IgD-negative memory B cell (primary cell): Measurements from ENCODE around the gene SYPL2. TPM values are rescaled to one million over a fixed set of nuclear protein-coding genes. Genes with fewer than 3 reads are reported as not detected.

Experiments
- H3K27ac Mint-ChIP-seq, 3 donors: one replicate each; pipeline ENCODE4 v1.8.0; 2020 to 2022; ENCODE audit warnings: mild to moderate bottlenecking in 3 of 3, mixed read lengths in 3 of 3, moderate library complexity in 1 of 3
- H3K27me3 Mint-ChIP-seq: one replicate; pipeline ENCODE4 v1.8.0; 2021; ENCODE audit warnings: mixed read lengths
- H3K36me3 Mint-ChIP-seq: one replicate; pipeline ENCODE4 v1.8.0; 2020; ENCODE audit warnings: mild to moderate bottlenecking, mixed read lengths
- H3K4me1 Mint-ChIP-seq, 3 donors: one replicate each; pipeline ENCODE4 v1.8.0; 2020 to 2022; ENCODE audit warnings: mixed read lengths in 3 of 3, mild to moderate bottlenecking in 1 of 3
- H3K4me3 Mint-ChIP-seq, 4 donors: one replicate each; pipeline ENCODE4 v1.8.0; 2020 to 2022; ENCODE audit warnings: mild to moderate bottlenecking in 4 of 4, mixed read lengths in 4 of 4, moderate library complexity in 3 of 4
- H3K9me3 Mint-ChIP-seq, 3 donors: one replicate each; pipeline ENCODE4 v1.8.0; 2020 to 2021; ENCODE audit warnings: mixed read lengths in 3 of 3, mild to moderate bottlenecking in 1 of 3
- polyA plus RNA-seq: library from polyadenylated mRNA; unstranded; fragments of 300-500 nt; fragmentation: Illumina TruSeq; gene quantifications from one replicate; pipeline ENCODE4 v1.2.3, GENCODE V29; 2021

The SYPL2 gene
- polyA plus RNA-seq, 1 donor from 2014 or later, result not detected

- Mint-ChIP-seq H3K36me3 (no peaks in the 10 kb centered on the region), H3K4me3 (no peak overlapping the region), H3K9me3 (no peaks in the 10 kb centered on the region), H3K27ac (peak overlapping the region in 1 of 3 donors; percentile 69), H3K4me1 (peaks cover 5 to 10% (median 7%) of the 10 kb centered on the region in 3 donors), H3K27me3 (peaks cover 20% of the 10 kb centered on the region)
These were observed 13.0 kb downstream of the SYPL2 start for GRCh38 chr1:109479311-109479710.

DNA sequence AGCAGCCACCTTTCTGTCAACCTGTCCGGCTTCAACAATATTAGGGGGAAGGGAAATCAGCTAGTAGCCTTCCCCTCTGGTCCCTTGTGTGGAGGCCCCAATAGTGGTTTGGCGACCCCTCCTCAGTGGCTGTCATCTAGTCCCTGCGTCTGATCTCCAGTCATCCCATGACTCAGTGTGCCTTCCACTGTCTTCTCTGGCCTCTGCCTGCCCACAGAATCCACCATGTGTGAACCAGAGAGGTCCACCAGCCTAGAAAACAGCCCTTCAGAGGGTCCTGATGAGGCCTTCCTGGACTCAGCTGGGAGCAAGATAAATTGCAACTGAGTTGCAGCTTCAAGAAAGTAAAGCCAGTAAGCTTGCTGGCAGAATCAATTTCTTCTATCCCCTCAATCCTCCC, 13.6 kb downstream of the SYPL2 start:
- Mint-ChIP-seq H3K4me3 (no peak overlapping the region), H3K9me3 (no peaks in the 10 kb centered on the region), H3K4me1 (peaks cover 5 to 13% (median 11%) of the 10 kb centered on the region in 3 donors), H3K27me3 (peaks cover 20% of the 10 kb centered on the region), H3K27ac (no peak overlapping the region), H3K36me3 (no peaks in the 10 kb centered on the region)

DNA sequence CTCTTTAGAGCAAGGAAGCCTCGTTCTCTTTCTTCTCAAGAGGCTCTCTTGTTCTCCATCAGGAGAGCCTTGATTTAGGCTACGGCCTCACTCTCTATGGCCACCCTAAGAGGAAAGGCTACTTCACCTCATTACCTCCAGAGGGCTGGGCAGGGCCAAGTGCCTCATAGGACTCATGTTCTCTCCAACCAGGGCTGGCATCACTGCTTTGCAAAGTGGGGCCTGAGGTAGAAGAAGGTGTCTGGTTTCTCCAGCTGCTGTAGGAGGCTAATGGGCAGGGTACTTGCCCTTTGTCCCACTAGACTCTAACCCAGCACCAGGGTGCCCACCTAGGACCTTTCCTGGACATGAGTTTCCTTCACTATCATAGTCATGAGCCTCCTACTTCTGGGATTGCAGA, 15.3 kb downstream of the SYPL2 start:
- peaks cover 12% of the 10 kb centered on the region for H3K27me3 Mint-ChIP-seq
- H3K4me3 Mint-ChIP-seq, result peak overlapping the region in 1 of 4 donors; percentile 95
- peaks cover 9 to 18% (median 12%) of the 10 kb centered on the region in 3 donors for H3K4me1 Mint-ChIP-seq
- H3K9me3 Mint-ChIP-seq, result no peaks in the 10 kb centered on the region
- no peak overlapping the region for H3K27ac Mint-ChIP-seq
- H3K36me3 Mint-ChIP-seq, result no peaks in the 10 kb centered on the region

DNA sequence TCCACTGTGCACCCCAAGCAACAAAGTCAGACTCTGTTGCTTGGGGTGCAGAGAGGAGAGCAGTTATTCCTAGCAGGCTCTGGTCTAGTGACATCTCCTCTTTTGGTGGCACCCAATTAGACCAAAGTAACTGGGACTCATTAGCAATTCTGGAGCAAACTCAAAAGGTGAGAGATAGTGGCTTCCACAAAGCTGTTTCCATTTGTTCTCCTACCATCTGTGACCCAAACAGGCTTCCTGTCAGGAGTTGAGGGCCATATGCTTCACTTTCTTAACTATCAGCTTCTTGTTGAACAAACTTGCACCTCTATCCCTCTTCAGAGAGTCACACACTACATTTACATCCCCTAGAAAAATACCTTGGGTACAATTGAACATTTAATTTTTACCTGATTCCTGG, 15.9 kb downstream of the SYPL2 start:
- peak overlapping the region in 2 of 4 donors; percentile 21 to 95 for H3K4me3 Mint-ChIP-seq
- peaks cover 9 to 18% (median 12%) of the 10 kb centered on the region in 3 donors for H3K4me1 Mint-ChIP-seq
- H3K27ac Mint-ChIP-seq, result peak overlapping the region in 1 of 3 donors; percentile 82
- H3K36me3 Mint-ChIP-seq, result no peaks in the 10 kb centered on the region
- peaks cover 12% of the 10 kb centered on the region for H3K27me3 Mint-ChIP-seq
- no peaks in the 10 kb centered on the region for H3K9me3 Mint-ChIP-seq

DNA sequence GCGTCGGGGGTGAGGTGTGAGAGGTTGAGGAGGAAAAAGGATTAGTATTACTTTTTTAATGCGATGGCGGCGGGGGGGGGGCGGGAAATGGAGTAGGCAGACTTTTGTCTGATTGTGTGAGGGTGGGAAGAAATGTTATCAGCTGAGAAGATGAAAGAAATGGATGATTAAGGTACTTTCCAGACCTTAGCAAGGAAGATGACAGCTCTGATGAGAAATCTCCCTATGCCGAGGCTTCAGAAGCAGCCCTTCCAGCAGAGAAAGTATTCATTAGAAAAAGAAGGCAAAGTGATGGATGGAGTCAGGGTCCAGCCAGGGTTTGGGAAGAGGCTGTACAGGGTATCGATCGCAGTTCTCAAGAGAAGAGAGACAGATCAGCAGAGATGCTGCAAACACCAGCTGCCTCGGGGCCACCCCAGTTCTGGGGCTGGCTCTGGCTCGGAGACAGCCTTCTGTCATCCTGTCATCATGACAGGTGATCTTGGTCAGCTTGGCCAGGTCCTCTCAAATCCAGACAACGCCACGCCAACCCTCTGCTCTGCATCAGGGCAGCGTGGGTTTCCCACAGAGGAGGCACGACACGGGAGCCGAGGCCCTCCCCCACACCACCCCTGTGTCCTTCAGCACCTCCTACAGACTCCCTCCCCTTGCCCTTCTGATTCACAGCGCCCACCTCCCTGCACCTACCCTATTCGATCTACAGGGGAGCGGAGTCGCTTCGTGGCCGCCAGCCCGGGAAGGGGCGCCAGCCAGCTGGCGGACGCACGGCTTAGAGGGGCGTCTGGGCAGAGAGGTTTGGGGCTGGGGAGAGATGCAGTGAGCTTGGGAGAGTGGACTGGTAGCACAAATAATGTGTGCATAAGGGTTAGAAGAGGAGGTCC, 16.7 kb downstream of the SYPL2 start:
- no peaks in the 10 kb centered on the region for H3K36me3 Mint-ChIP-seq
- peaks cover 7% of the 10 kb centered on the region for H3K27me3 Mint-ChIP-seq
- H3K4me1 Mint-ChIP-seq, result peaks cover 9 to 18% (median 12%) of the 10 kb centered on the region in 3 donors
- H3K4me3 Mint-ChIP-seq, result peak overlapping the region; percentile 92 to 97 (median 96)
- no peaks in the 10 kb centered on the region for H3K9me3 Mint-ChIP-seq
- peak overlapping the region; percentile 82 to 88 (median 85) for H3K27ac Mint-ChIP-seq

GRCh38 chr1:109483672-109484518, 17.5 kb downstream of the SYPL2 start, which contains the start of gene ATXN7L2:
TSS of gene ATXN7L2 (plus strand) at chr1:109483905. CDS start at chr1:109483954, 49 bp downstream.
- peaks cover 9 to 18% (median 12%) of the 10 kb centered on the region in 3 donors for H3K4me1 Mint-ChIP-seq
- H3K4me3 Mint-ChIP-seq, result peak within 1 kb of the TSS; percentile 92 to 97 (median 96)
- no peaks in the 10 kb centered on the region for H3K36me3 Mint-ChIP-seq
- H3K9me3 Mint-ChIP-seq, result no peaks in the 10 kb centered on the region
- peaks cover 7% of the 10 kb centered on the region for H3K27me3 Mint-ChIP-seq
- peak within 1 kb of the TSS; percentile 82 to 92 (median 85) for H3K27ac Mint-ChIP-seq

- H3K27me3 Mint-ChIP-seq, result peaks cover 6% of the 10 kb centered on the region
- peak overlapping the region; percentile 90 to 97 (median 96) for H3K4me3 Mint-ChIP-seq
- peak overlapping the region; percentile 82 to 92 (median 85) for H3K27ac Mint-ChIP-seq
- H3K9me3 Mint-ChIP-seq, result no peaks in the 10 kb centered on the region
- no peaks in the 10 kb centered on the region for H3K36me3 Mint-ChIP-seq
- H3K4me1 Mint-ChIP-seq, result peaks cover 9 to 18% (median 12%) of the 10 kb centered on the region in 3 donors
These were observed 18.2 kb downstream of the SYPL2 start for GRCh38 chr1:109484519-109484975.

GRCh38 chr1:109485001-109485400, 18.7 kb downstream of the SYPL2 start:
- peak overlapping the region in 2 of 3 donors; percentile 82 to 92 for H3K27ac Mint-ChIP-seq

GRCh38 chr1:109487261-109487660, 20.9 kb downstream of the SYPL2 start:
- Mint-ChIP-seq H3K4me1 (peaks cover 14 to 18% (median 15%) of the 10 kb centered on the region in 3 donors), H3K9me3 (no peaks in the 10 kb centered on the region), H3K36me3 (no peaks in the 10 kb centered on the region), H3K4me3 (peak overlapping the region in 2 of 4 donors; percentile 28 to 71), H3K27me3 (no peaks in the 10 kb centered on the region), H3K27ac (peak overlapping the region in 1 of 3 donors; percentile 82)

More at GRCh38 chr1:109485001-109485400, 18.7 kb downstream of the SYPL2 start:
- Mint-ChIP-seq H3K4me3 (peak overlapping the region in 3 of 4 donors; percentile 90 to 97 (median 95)), H3K27me3 (peaks cover 3% of the 10 kb centered on the region), H3K36me3 (no peaks in the 10 kb centered on the region), H3K4me1 (peaks cover 9 to 18% (median 12%) of the 10 kb centered on the region in 3 donors), H3K9me3 (no peaks in the 10 kb centered on the region)

DNA sequence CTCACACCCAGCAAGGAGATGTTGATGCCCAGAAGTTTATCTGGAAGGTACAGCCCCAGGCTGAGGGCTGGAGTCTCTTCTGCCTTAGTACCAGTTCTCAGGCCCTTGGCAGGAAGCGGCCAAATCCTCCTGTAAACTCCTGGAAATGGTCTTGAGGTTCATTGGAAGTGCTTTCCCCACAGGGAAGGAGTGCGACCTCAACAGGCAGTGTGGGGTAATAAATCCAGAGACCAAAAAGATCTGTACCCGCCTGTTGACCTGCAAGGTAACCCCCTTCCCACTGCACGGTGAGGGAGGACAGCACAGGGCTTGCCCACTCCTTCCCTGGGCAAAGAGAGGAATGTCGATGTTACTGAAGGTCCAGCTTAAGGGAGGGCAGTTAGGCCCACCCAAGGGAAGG, 21.9 kb downstream of the SYPL2 start:
- Mint-ChIP-seq H3K27me3 (no peaks in the 10 kb centered on the region), H3K4me1 (peaks cover 10 to 14% (median 11%) of the 10 kb centered on the region in 3 donors), H3K27ac (no peak overlapping the region), H3K36me3 (no peaks in the 10 kb centered on the region), H3K9me3 (no peaks in the 10 kb centered on the region), H3K4me3 (peak overlapping the region in 1 of 4 donors; percentile 71)

GRCh38 chr1:109488696-109489095, 22.4 kb downstream of the SYPL2 start:
- no peaks in the 10 kb centered on the region for H3K9me3 Mint-ChIP-seq
- no peaks in the 10 kb centered on the region for H3K36me3 Mint-ChIP-seq
- peak overlapping the region in 1 of 4 donors; percentile 50 for H3K4me3 Mint-ChIP-seq
- peaks cover 8 to 11% (median 10%) of the 10 kb centered on the region in 3 donors for H3K4me1 Mint-ChIP-seq
- no peaks in the 10 kb centered on the region for H3K27me3 Mint-ChIP-seq
- H3K27ac Mint-ChIP-seq, result no peak overlapping the region

- peak overlapping the region in 2 of 3 donors; percentile 23 to 96 for H3K27ac Mint-ChIP-seq
- no peaks in the 10 kb centered on the region for H3K27me3 Mint-ChIP-seq
- H3K4me1 Mint-ChIP-seq, result peaks cover 7 to 18% (median 12%) of the 10 kb centered on the region in 3 donors
- no peaks in the 10 kb centered on the region for H3K9me3 Mint-ChIP-seq
- no peaks in the 10 kb centered on the region for H3K36me3 Mint-ChIP-seq
- peak overlapping the region in 1 of 4 donors; percentile 92 for H3K4me3 Mint-ChIP-seq
These were observed 23.9 kb downstream of the SYPL2 start for GRCh38 chr1:109490029-109490933.

DNA sequence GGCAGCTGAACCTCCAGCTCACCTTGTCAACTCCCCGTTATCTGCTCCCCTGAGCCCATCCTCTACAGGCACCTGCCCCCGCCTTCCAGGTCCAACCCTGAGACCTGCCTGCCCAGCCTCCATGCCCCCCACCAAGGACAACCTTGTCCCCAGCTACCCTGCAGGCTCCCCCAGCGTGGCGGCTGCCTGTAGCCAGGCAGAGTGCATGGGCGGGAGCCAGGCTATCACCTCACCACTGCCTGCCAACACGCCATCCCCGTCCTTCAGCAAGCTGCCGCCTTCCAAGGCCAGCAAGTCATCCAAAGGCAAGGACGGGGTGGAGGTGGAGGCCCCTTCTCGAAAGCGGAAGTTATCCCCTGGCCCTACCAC, 24.6 kb downstream of the SYPL2 start:
- Mint-ChIP-seq H3K4me1 (peaks cover 11 to 15% (median 14%) of the 10 kb centered on the region in 3 donors), H3K36me3 (no peaks in the 10 kb centered on the region), H3K4me3 (peak overlapping the region in 1 of 4 donors; percentile 92), H3K27me3 (no peaks in the 10 kb centered on the region), H3K27ac (peak overlapping the region in 2 of 3 donors; percentile 23 to 96), H3K9me3 (no peaks in the 10 kb centered on the region)

DNA sequence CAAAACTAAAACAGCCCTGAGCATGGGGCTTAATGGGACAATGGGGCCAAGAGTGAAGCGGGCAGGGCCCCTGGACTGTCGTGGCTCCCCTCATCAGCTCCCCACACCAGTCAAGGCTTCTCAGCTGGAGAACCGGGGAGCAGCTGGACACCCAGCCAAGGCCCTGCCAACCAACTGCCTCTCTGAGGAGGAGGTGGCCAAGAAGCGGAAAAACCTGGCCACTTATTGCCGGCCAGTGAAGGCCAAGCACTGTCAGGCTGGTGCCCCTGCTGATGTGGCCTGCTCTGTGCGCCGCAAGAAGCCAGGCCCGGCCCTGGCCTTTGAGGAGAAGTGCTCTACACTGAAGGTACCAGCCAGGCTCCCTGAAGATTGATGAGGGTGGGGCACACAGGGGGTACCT, 25.0 kb downstream of the SYPL2 start:
- H3K27me3 Mint-ChIP-seq, result no peaks in the 10 kb centered on the region
- no peak overlapping the region for H3K27ac Mint-ChIP-seq
- H3K36me3 Mint-ChIP-seq, result no peaks in the 10 kb centered on the region
- H3K9me3 Mint-ChIP-seq, result no peaks in the 10 kb centered on the region
- H3K4me3 Mint-ChIP-seq, result no peak overlapping the region
- peaks cover 15 to 20% (median 16%) of the 10 kb centered on the region in 3 donors for H3K4me1 Mint-ChIP-seq
